NCI-H82 treated with DMSO at 0.1 percent for 48 hours (cell line): ENCODE data around the gene KRTAP5-3.
"Not testable (repeated sequence)": the region's sequence is repeated elsewhere in the genome, so short reads cannot be mapped to it uniquely, and the experiment has no call there.

ENCODE experiments used
- DNase-seq: peaks from one replicate; lab custom pipeline; 2025; ENCODE audit not compliant: unreplicated experiment; lab: John Stamatoyannopoulos, UW

Gene KRTAP5-3

GRCh38 chr11:1584661-1585370, 23.4 kb downstream of the KRTAP5-3 start, which contains the start of gene KRTAP5-1:
TSS of gene KRTAP5-1 (minus strand) at chr11:1585283. CDS start at chr11:1585249, 34 bp downstream.
- not testable (repeated sequence) for DNase-seq

GRCh38 chr11:1582909-1583308, 25.4 kb downstream of the KRTAP5-3 start:
- not testable (repeated sequence) for DNase-seq

- DNase-seq: no peak
These were observed 26.3 kb downstream of the KRTAP5-3 start for GRCh38 chr11:1581976-1582375.

- no peak for DNase-seq
These were observed 31.4 kb downstream of the KRTAP5-3 start for GRCh38 chr11:1576825-1577224.

GRCh38 chr11:1575756-1576155, 32.5 kb downstream of the KRTAP5-3 start:
- DNase-seq: not testable (repeated sequence)

GRCh38 chr11:1574933-1575242, 33.4 kb downstream of the KRTAP5-3 start:
- no peak for DNase-seq

GRCh38 chr11:1574238-1574932, 33.9 kb downstream of the KRTAP5-3 start:
- no peak for DNase-seq

GRCh38 chr11:1573903-1574237, 34.4 kb downstream of the KRTAP5-3 start:
- no peak for DNase-seq

GRCh38 chr11:1573077-1573902, 35.0 kb downstream of the KRTAP5-3 start:
- no peak for DNase-seq

- DNase-seq: peak; percentile 22
These were observed 35.8 kb downstream of the KRTAP5-3 start, which contains the start of gene DUSP8 for GRCh38 chr11:1572197-1573076. TSS of gene DUSP8 (minus strand) at chr11:1572271. CDS start at chr11:1565826, 6,445 bp downstream.

GRCh38 chr11:1571760-1572196, 36.5 kb downstream of the KRTAP5-3 start:
- no peak for DNase-seq

GRCh38 chr11:1570896-1571759, 37.1 kb downstream of the KRTAP5-3 start:
- DNase-seq: no peak

GRCh38 chr11:1570531-1570895, 37.8 kb downstream of the KRTAP5-3 start:
- no peak for DNase-seq

GRCh38 chr11:1570001-1570453, 38.2 kb downstream of the KRTAP5-3 start:
- no peak for DNase-seq

GRCh38 chr11:1569251-1569780, 38.9 kb downstream of the KRTAP5-3 start:
- DNase-seq: no peak

GRCh38 chr11:1568441-1568911, 39.8 kb downstream of the KRTAP5-3 start:
- DNase-seq: no peak

- DNase-seq: no peak
These were observed 40.6 kb downstream of the KRTAP5-3 start for GRCh38 chr11:1567721-1568100.

- DNase-seq: no peak
These were observed 41.1 kb downstream of the KRTAP5-3 start for GRCh38 chr11:1567052-1567720.
